ENCODE data around the gene KLHDC3. TPM values are rescaled to one million over a fixed set of nuclear protein-coding genes. Genes with fewer than 3 reads are reported as not detected.
A peak's percentile ranks its signal among the peaks of the same experiment; 100 is the strongest.

The KLHDC3 gene
- total and polyA plus RNA-seq, 10 of the 15 experiments (the other 5 are each of a cell fraction or from before 2014, with no cell fraction given) = 2.4 to 102 (median 55.4) TPM

DNA sequence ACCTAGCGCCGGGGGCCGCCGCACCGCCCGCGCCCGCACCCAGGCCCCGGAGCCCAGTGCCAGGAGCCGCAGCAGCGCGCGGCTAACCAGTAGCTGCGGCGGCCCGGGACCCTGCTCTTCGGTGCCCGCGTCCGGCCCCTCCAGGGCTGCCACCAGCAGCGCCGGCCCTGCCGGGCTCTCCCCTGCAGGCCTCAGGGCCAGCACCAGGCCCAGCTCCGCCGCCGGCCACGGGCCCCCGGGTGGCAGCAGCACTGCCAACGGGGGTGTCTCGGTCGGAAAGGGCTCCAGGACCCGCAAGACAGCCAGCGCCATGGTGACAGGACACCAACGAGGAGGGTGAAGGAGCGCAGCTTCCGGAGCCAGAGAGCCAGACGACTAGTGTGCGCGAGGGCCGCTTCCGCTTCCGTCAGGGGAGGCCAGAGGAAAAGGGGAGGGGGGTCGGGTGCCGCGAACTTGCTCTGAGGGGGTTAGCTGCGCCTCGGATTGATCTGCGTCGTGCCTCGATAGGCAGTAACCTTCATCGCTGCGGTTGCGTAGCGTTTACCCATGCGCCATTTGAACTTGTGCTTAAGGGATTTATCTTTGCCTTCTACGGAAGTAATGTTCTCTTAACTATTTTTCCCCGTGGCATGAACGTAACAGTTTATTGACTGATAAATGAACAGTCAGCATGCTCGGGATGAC lies 35.1 kb upstream of the KLHDC3 start, which contains the start of gene PEX6 (continued):
- TF ChIP-seq, protein P1, sequence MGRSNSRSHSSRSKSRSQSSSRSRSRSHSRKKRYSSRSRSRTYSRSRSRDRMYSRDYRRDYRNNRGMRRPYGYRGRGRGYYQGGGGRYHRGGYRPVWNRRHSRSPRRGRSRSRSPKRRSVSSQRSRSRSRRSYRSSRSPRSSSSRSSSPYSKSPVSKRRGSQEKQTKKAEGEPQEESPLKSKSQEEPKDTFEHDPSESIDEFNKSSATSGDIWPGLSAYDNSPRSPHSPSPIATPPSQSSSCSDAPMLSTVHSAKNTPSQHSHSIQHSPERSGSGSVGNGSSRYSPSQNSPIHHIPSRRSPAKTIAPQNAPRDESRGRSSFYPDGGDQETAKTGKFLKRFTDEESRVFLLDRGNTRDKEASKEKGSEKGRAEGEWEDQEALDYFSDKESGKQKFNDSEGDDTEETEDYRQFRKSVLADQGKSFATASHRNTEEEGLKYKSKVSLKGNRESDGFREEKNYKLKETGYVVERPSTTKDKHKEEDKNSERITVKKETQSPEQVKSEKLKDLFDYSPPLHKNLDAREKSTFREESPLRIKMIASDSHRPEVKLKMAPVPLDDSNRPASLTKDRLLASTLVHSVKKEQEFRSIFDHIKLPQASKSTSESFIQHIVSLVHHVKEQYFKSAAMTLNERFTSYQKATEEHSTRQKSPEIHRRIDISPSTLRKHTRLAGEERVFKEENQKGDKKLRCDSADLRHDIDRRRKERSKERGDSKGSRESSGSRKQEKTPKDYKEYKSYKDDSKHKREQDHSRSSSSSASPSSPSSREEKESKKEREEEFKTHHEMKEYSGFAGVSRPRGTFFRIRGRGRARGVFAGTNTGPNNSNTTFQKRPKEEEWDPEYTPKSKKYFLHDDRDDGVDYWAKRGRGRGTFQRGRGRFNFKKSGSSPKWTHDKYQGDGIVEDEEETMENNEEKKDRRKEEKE (IDR thresholded peaks at IDR 0.05) = no peak
- TF ChIP-seq FOXM1 (IDR thresholded peaks at IDR 0.05; ENCODE audit: low read depth, low read length) (no peak), SUZ12 (IDR thresholded peaks at IDR 0.05; ENCODE audit: unreplicated experiment) (no peak), MTA3 (IDR thresholded peaks at IDR 0.05; ENCODE audit: borderline replicate concordance, low read length) (no peak), GATAD2B (conservative IDR thresholded peaks at IDR 0.05; ENCODE audit: low read depth) (peak; percentile 76; the same call in 1 of the 2 replicates), NFXL1 (IDR thresholded peaks at IDR 0.05; ENCODE audit: borderline replicate concordance) (no peak), MXI1 (IDR thresholded peaks at IDR 0.05; ENCODE audit: low read depth, low read length) (no peak; the same call in 1 of the 2 replicates), ETV6 (conservative IDR thresholded peaks at IDR 0.05 in 1 of 2, IDR thresholded peaks at IDR 0.05 in 1 of 2; ENCODE audit: borderline replicate concordance in 1 of 2, low read depth in 1 of 2) (peak in 1 of 2 experiments; percentile 82; a peak in 2 of 4 replicates), TCF12 (IDR thresholded peaks at IDR 0.05; ENCODE audit: low read depth, low read length) (peak; percentile 20; the same call in 1 of the 2 replicates), NBN (IDR thresholded peaks at IDR 0.05) (peak; percentile 68), MYB (IDR thresholded peaks at IDR 0.05; ENCODE audit: borderline replicate concordance, low read depth, low read length) (no peak), IRF4 (IDR thresholded peaks at IDR 0.05; ENCODE audit: low read depth, low read length) (peak; percentile 47; the same call in 1 of the 2 replicates)
- TF ChIP-seq, protein P2, sequence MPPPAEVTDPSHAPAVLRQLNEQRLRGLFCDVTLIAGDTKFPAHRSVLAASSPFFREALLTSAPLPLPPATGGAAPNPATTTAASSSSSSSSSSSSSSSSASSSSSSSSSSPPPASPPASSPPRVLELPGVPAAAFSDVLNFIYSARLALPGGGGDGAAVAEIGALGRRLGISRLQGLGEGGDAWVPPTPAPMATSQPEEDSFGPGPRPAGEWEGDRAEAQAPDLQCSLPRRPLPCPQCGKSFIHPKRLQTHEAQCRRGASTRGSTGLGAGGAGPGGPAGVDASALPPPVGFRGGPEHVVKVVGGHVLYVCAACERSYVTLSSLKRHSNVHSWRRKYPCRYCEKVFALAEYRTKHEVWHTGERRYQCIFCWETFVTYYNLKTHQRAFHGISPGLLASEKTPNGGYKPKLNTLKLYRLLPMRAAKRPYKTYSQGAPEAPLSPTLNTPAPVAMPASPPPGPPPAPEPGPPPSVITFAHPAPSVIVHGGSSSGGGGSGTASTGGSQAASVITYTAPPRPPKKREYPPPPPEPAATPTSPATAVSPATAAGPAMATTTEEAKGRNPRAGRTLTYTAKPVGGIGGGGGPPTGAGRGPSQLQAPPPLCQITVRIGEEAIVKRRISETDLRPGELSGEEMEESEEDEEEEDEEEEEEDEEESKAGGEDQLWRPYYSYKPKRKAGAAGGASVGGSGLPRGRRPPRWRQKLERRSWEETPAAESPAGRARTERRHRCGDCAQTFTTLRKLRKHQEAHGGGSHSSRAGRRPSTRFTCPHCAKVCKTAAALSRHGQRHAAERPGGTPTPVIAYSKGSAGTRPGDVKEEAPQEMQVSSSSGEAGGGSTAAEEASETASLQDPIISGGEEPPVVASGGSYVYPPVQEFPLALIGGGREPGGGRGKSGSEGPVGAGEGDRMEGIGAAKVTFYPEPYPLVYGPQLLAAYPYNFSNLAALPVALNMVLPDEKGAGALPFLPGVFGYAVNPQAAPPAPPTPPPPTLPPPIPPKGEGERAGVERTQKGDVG (CRISPR knock-in tag; IDR thresholded peaks at IDR 0.05) = no peak
- TF ChIP-seq, protein P3, sequence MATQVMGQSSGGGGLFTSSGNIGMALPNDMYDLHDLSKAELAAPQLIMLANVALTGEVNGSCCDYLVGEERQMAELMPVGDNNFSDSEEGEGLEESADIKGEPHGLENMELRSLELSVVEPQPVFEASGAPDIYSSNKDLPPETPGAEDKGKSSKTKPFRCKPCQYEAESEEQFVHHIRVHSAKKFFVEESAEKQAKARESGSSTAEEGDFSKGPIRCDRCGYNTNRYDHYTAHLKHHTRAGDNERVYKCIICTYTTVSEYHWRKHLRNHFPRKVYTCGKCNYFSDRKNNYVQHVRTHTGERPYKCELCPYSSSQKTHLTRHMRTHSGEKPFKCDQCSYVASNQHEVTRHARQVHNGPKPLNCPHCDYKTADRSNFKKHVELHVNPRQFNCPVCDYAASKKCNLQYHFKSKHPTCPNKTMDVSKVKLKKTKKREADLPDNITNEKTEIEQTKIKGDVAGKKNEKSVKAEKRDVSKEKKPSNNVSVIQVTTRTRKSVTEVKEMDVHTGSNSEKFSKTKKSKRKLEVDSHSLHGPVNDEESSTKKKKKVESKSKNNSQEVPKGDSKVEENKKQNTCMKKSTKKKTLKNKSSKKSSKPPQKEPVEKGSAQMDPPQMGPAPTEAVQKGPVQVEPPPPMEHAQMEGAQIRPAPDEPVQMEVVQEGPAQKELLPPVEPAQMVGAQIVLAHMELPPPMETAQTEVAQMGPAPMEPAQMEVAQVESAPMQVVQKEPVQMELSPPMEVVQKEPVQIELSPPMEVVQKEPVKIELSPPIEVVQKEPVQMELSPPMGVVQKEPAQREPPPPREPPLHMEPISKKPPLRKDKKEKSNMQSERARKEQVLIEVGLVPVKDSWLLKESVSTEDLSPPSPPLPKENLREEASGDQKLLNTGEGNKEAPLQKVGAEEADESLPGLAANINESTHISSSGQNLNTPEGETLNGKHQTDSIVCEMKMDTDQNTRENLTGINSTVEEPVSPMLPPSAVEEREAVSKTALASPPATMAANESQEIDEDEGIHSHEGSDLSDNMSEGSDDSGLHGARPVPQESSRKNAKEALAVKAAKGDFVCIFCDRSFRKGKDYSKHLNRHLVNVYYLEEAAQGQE (IDR thresholded peaks at IDR 0.05; ENCODE audit: low read depth, low read length) = no peak
- TF ChIP-seq, protein P4, sequence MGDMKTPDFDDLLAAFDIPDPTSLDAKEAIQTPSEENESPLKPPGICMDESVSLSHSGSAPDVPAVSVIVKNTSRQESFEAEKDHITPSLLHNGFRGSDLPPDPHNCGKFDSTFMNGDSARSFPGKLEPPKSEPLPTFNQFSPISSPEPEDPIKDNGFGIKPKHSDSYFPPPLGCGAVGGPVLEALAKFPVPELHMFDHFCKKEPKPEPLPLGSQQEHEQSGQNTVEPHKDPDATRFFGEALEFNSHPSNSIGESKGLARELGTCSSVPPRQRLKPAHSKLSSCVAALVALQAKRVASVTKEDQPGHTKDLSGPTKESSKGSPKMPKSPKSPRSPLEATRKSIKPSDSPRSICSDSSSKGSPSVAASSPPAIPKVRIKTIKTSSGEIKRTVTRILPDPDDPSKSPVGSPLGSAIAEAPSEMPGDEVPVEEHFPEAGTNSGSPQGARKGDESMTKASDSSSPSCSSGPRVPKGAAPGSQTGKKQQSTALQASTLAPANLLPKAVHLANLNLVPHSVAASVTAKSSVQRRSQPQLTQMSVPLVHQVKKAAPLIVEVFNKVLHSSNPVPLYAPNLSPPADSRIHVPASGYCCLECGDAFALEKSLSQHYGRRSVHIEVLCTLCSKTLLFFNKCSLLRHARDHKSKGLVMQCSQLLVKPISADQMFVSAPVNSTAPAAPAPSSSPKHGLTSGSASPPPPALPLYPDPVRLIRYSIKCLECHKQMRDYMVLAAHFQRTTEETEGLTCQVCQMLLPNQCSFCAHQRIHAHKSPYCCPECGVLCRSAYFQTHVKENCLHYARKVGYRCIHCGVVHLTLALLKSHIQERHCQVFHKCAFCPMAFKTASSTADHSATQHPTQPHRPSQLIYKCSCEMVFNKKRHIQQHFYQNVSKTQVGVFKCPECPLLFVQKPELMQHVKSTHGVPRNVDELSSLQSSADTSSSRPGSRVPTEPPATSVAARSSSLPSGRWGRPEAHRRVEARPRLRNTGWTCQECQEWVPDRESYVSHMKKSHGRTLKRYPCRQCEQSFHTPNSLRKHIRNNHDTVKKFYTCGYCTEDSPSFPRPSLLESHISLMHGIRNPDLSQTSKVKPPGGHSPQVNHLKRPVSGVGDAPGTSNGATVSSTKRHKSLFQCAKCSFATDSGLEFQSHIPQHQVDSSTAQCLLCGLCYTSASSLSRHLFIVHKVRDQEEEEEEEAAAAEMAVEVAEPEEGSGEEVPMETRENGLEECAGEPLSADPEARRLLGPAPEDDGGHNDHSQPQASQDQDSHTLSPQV (IDR thresholded peaks at IDR 0.05) = no peak

All from GM12878 (cell line).